DOHH2 (cell line): ENCODE results near the gene GSG1.

Experiments used
- EZH2phosphoT487 ChIP-seq: fragments of 200-600 bp; sonication (generic); IDR thresholded peaks from 2 replicates; pipeline ENCODE4 v1.6.1; 2017; ENCODE audit warnings: borderline replicate concordance, mild to moderate bottlenecking, antibody characterized with exemption, low read length, moderate library complexity, mixed read lengths
- TF ChIP-seq, protein P1 (sequence below): fragments of 200-600 bp; sonication (generic); IDR thresholded peaks from one replicate; pipeline ENCODE4 v1.5.1; 2014; ENCODE audit warnings: antibody characterized with exemption, mild to moderate bottlenecking, low read depth, low read length; ENCODE audit not compliant: poor library complexity, severe bottlenecking

DNA sequence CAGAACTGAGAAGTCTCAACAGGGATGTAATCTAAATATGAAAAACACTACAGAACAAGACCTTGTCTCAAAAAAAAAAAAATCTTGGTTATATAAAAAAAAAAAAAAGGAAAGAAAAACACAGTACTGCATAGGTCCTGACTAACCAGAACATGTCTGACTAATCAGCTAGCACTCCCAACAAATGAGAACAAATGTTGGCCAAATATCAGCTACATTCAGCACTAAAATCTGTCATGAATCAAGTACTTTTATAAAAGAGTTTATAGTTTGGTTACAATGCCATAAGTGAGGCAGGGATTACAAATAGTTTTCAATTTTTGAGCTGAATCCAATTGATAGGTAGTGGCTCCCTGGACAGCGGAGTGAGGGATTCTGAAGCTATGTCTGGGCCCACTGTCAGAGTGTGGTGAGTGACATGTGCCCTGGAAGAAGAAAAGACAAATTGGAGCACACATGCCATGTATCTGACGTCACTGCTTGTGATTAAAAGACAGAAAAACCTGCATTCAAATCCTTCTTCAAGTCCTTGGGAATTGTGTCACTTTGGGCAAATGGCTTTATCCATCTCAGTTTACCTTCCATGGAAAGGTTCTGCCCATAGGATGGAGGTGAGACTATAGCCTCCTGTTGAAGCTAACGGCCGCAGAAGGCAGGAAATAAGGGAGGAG lies 64.8 kb downstream of the GSG1 start:
- TF ChIP-seq, protein P1, sequence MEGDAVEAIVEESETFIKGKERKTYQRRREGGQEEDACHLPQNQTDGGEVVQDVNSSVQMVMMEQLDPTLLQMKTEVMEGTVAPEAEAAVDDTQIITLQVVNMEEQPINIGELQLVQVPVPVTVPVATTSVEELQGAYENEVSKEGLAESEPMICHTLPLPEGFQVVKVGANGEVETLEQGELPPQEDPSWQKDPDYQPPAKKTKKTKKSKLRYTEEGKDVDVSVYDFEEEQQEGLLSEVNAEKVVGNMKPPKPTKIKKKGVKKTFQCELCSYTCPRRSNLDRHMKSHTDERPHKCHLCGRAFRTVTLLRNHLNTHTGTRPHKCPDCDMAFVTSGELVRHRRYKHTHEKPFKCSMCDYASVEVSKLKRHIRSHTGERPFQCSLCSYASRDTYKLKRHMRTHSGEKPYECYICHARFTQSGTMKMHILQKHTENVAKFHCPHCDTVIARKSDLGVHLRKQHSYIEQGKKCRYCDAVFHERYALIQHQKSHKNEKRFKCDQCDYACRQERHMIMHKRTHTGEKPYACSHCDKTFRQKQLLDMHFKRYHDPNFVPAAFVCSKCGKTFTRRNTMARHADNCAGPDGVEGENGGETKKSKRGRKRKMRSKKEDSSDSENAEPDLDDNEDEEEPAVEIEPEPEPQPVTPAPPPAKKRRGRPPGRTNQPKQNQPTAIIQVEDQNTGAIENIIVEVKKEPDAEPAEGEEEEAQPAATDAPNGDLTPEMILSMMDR, result no peak
- TF ChIP-seq EZH2phosphoT487, result no peak
